GM23338 (cell line): ENCODE measurements around the gene ARPP21.

Experiments used
- CREB1 ChIP-seq: fragments of 250-450 bp; sonication (Bioruptor Pico); IDR thresholded peaks from 2 replicates; pipeline ENCODE4 v1.5.0; 2020; ENCODE audit warnings: low read depth, mild to moderate bottlenecking, moderate library complexity
- EZH2 ChIP-seq: fragments of 200-600 bp; sonication (generic); IDR thresholded peaks from one replicate; pipeline ENCODE4 v1.8.0; 2017; ENCODE audit warnings: antibody characterized with exemption, mild to moderate bottlenecking, low read depth; ENCODE audit not compliant: unreplicated experiment
- EZH2phosphoT487 ChIP-seq: fragments of 200-600 bp; sonication (generic); IDR thresholded peaks from one replicate; pipeline ENCODE4 v1.8.1; 2018; ENCODE audit warnings: antibody characterized with exemption; ENCODE audit not compliant: unreplicated experiment
- JUNB ChIP-seq: IDR thresholded peaks from one replicate; pipeline ENCODE4 v1.6.1; 2016; ENCODE audit warnings: antibody characterized with exemption; ENCODE audit not compliant: unreplicated experiment
- NANOG ChIP-seq: IDR thresholded peaks from 2 replicates; pipeline ENCODE4 v1.6.1; 2016; ENCODE audit warnings: antibody characterized with exemption, borderline replicate concordance
- POLR2AphosphoS5 ChIP-seq: IDR thresholded peaks from 2 replicates; pipeline ENCODE4 v1.6.1; 2016; ENCODE audit warnings: antibody characterized with exemption, low read depth
- STAT1 ChIP-seq: IDR thresholded peaks from one replicate; pipeline ENCODE4 v1.6.1; 2016; ENCODE audit warnings: antibody characterized with exemption; ENCODE audit not compliant: unreplicated experiment
- ZNF114 ChIP-seq: fragments of 250-450 bp; sonication (Bioruptor Pico); IDR thresholded peaks from 2 replicates; pipeline ENCODE4 v1.5.0; 2020; ENCODE audit warnings: mild to moderate bottlenecking, moderate library complexity
- ZNF331 ChIP-seq: fragments of 250-450 bp; sonication (Bioruptor Pico); IDR thresholded peaks from 2 replicates; pipeline ENCODE4 v1.5.0; 2020; ENCODE audit warnings: low read depth, mild to moderate bottlenecking, moderate library complexity
- TF ChIP-seq, protein P1 (sequence below): IDR thresholded peaks from 2 replicates; pipeline ENCODE4 v1.6.1; 2016; ENCODE audit warnings: antibody characterized with exemption
- TF ChIP-seq, protein P2 (sequence below), 2 experiments: fragments of 200-600 bp in 1 of 2; sonication (generic) in 1 of 2; conservative IDR thresholded peaks; 2 replicates each; pipeline versions ENCODE4 v1.5.1 to v1.6.1; 2016 to 2017; ENCODE audit warnings: antibody characterized with exemption in 2 of 2, low read depth in 2 of 2, mild to moderate bottlenecking in 2 of 2, moderate library complexity in 1 of 2
- TF ChIP-seq, protein P3 (sequence below): IDR thresholded peaks from one replicate; pipeline ENCODE4 v1.6.1; 2018; ENCODE audit warnings: antibody characterized with exemption; ENCODE audit not compliant: unreplicated experiment
- TF ChIP-seq, protein P4 (sequence below): fragments of 250-450 bp; sonication (Bioruptor Pico); IDR thresholded peaks from 2 replicates; pipeline ENCODE4 v1.5.0; 2020; ENCODE audit warnings: mild to moderate bottlenecking, moderate library complexity

DNA sequence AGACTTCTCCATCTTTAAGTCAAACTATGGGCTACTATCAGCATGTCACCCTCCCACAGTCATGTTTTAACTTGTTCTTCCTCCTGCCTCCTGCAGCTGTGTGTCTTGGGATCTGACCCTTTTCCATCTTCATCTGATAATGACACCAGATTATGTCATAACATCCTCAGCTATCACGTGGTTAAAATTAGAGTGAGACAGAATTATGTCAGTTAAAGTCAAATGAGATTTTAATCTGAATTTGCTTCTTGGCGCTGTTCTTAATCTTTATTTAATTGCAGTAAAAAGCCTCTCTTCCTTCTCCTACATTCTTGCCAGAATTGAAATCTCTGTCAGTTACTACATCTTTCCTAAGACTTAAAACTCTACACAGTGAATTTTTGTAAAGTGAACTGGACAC is 107.2 kb downstream of the ARPP21 start:
- TF ChIP-seq, protein P1, sequence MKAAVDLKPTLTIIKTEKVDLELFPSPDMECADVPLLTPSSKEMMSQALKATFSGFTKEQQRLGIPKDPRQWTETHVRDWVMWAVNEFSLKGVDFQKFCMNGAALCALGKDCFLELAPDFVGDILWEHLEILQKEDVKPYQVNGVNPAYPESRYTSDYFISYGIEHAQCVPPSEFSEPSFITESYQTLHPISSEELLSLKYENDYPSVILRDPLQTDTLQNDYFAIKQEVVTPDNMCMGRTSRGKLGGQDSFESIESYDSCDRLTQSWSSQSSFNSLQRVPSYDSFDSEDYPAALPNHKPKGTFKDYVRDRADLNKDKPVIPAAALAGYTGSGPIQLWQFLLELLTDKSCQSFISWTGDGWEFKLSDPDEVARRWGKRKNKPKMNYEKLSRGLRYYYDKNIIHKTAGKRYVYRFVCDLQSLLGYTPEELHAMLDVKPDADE, result no peak
- TF ChIP-seq, protein P2, sequence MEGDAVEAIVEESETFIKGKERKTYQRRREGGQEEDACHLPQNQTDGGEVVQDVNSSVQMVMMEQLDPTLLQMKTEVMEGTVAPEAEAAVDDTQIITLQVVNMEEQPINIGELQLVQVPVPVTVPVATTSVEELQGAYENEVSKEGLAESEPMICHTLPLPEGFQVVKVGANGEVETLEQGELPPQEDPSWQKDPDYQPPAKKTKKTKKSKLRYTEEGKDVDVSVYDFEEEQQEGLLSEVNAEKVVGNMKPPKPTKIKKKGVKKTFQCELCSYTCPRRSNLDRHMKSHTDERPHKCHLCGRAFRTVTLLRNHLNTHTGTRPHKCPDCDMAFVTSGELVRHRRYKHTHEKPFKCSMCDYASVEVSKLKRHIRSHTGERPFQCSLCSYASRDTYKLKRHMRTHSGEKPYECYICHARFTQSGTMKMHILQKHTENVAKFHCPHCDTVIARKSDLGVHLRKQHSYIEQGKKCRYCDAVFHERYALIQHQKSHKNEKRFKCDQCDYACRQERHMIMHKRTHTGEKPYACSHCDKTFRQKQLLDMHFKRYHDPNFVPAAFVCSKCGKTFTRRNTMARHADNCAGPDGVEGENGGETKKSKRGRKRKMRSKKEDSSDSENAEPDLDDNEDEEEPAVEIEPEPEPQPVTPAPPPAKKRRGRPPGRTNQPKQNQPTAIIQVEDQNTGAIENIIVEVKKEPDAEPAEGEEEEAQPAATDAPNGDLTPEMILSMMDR (conservative IDR thresholded peaks at IDR 0.05; ENCODE audit: low read depth in 2 of 2), result no peak
- TF ChIP-seq EZH2 (no peak), CREB1 (CRISPR knock-in tag) (no peak), POLR2AphosphoS5 (no peak), EZH2phosphoT487 (no peak), JUNB (no peak), ZNF331 (no peak), ZNF114 (CRISPR knock-in tag) (no peak), NANOG (no peak), STAT1 (no peak)
- TF ChIP-seq, protein P3, sequence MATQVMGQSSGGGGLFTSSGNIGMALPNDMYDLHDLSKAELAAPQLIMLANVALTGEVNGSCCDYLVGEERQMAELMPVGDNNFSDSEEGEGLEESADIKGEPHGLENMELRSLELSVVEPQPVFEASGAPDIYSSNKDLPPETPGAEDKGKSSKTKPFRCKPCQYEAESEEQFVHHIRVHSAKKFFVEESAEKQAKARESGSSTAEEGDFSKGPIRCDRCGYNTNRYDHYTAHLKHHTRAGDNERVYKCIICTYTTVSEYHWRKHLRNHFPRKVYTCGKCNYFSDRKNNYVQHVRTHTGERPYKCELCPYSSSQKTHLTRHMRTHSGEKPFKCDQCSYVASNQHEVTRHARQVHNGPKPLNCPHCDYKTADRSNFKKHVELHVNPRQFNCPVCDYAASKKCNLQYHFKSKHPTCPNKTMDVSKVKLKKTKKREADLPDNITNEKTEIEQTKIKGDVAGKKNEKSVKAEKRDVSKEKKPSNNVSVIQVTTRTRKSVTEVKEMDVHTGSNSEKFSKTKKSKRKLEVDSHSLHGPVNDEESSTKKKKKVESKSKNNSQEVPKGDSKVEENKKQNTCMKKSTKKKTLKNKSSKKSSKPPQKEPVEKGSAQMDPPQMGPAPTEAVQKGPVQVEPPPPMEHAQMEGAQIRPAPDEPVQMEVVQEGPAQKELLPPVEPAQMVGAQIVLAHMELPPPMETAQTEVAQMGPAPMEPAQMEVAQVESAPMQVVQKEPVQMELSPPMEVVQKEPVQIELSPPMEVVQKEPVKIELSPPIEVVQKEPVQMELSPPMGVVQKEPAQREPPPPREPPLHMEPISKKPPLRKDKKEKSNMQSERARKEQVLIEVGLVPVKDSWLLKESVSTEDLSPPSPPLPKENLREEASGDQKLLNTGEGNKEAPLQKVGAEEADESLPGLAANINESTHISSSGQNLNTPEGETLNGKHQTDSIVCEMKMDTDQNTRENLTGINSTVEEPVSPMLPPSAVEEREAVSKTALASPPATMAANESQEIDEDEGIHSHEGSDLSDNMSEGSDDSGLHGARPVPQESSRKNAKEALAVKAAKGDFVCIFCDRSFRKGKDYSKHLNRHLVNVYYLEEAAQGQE, result no peak
- TF ChIP-seq, protein P4, sequence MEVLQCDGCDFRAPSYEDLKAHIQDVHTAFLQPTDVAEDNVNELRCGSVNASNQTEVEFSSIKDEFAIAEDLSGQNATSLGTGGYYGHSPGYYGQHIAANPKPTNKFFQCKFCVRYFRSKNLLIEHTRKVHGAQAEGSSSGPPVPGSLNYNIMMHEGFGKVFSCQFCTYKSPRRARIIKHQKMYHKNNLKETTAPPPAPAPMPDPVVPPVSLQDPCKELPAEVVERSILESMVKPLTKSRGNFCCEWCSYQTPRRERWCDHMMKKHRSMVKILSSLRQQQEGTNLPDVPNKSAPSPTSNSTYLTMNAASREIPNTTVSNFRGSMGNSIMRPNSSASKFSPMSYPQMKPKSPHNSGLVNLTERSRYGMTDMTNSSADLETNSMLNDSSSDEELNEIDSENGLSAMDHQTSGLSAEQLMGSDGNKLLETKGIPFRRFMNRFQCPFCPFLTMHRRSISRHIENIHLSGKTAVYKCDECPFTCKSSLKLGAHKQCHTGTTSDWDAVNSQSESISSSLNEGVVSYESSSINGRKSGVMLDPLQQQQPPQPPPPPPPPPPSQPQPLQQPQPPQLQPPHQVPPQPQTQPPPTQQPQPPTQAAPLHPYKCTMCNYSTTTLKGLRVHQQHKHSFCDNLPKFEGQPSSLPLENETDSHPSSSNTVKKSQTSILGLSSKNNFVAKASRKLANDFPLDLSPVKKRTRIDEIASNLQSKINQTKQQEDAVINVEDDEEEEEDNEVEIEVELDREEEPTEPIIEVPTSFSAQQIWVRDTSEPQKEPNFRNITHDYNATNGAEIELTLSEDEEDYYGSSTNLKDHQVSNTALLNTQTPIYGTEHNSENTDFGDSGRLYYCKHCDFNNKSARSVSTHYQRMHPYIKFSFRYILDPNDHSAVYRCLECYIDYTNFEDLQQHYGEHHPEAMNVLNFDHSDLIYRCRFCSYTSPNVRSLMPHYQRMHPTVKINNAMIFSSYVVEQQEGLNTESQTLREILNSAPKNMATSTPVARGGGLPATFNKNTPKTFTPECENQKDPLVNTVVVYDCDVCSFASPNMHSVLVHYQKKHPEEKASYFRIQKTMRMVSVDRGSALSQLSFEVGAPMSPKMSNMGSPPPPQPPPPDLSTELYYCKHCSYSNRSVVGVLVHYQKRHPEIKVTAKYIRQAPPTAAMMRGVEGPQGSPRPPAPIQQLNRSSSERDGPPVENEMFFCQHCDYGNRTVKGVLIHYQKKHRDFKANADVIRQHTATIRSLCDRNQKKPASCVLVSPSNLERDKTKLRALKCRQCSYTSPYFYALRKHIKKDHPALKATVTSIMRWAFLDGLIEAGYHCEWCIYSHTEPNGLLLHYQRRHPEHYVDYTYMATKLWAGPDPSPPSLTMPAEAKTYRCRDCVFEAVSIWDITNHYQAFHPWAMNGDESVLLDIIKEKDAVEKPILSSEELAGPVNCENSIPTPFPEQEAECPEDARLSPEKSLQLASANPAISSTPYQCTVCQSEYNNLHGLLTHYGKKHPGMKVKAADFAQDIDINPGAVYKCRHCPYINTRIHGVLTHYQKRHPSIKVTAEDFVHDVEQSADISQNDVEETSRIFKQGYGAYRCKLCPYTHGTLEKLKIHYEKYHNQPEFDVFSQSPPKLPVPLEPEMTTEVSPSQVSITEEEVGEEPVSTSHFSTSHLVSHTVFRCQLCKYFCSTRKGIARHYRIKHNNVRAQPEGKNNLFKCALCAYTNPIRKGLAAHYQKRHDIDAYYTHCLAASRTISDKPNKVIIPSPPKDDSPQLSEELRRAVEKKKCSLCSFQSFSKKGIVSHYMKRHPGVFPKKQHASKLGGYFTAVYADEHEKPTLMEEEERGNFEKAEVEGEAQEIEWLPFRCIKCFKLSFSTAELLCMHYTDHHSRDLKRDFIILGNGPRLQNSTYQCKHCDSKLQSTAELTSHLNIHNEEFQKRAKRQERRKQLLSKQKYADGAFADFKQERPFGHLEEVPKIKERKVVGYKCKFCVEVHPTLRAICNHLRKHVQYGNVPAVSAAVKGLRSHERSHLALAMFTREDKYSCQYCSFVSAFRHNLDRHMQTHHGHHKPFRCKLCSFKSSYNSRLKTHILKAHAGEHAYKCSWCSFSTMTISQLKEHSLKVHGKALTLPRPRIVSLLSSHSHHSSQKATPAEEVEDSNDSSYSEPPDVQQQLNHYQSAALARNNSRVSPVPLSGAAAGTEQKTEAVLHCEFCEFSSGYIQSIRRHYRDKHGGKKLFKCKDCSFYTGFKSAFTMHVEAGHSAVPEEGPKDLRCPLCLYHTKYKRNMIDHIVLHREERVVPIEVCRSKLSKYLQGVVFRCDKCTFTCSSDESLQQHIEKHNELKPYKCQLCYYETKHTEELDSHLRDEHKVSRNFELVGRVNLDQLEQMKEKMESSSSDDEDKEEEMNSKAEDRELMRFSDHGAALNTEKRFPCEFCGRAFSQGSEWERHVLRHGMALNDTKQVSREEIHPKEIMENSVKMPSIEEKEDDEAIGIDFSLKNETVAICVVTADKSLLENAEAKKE, result no peak
